RCC 7860 (cell line): ENCODE data around the gene ARID4B.
"Not testable (repeated sequence)": the region's sequence is repeated elsewhere in the genome, so short reads cannot be mapped to it uniquely, and the experiment has no call there.

ENCODE experiments used
- DNase-seq: peaks from one replicate; pipeline ENCODE4 v3.0.0-alpha.2; 2015; ENCODE audit warnings: low spot score
- FAIRE-seq: peaks from 2 replicates; lab custom pipeline; 2012; peaks lifted over from hg19 to GRCh38; lab: Jason Lieb, UNC

Gene ARID4B, protein sequence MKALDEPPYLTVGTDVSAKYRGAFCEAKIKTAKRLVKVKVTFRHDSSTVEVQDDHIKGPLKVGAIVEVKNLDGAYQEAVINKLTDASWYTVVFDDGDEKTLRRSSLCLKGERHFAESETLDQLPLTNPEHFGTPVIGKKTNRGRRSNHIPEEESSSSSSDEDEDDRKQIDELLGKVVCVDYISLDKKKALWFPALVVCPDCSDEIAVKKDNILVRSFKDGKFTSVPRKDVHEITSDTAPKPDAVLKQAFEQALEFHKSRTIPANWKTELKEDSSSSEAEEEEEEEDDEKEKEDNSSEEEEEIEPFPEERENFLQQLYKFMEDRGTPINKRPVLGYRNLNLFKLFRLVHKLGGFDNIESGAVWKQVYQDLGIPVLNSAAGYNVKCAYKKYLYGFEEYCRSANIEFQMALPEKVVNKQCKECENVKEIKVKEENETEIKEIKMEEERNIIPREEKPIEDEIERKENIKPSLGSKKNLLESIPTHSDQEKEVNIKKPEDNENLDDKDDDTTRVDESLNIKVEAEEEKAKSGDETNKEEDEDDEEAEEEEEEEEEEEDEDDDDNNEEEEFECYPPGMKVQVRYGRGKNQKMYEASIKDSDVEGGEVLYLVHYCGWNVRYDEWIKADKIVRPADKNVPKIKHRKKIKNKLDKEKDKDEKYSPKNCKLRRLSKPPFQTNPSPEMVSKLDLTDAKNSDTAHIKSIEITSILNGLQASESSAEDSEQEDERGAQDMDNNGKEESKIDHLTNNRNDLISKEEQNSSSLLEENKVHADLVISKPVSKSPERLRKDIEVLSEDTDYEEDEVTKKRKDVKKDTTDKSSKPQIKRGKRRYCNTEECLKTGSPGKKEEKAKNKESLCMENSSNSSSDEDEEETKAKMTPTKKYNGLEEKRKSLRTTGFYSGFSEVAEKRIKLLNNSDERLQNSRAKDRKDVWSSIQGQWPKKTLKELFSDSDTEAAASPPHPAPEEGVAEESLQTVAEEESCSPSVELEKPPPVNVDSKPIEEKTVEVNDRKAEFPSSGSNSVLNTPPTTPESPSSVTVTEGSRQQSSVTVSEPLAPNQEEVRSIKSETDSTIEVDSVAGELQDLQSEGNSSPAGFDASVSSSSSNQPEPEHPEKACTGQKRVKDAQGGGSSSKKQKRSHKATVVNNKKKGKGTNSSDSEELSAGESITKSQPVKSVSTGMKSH (N-terminal part only)

DNA sequence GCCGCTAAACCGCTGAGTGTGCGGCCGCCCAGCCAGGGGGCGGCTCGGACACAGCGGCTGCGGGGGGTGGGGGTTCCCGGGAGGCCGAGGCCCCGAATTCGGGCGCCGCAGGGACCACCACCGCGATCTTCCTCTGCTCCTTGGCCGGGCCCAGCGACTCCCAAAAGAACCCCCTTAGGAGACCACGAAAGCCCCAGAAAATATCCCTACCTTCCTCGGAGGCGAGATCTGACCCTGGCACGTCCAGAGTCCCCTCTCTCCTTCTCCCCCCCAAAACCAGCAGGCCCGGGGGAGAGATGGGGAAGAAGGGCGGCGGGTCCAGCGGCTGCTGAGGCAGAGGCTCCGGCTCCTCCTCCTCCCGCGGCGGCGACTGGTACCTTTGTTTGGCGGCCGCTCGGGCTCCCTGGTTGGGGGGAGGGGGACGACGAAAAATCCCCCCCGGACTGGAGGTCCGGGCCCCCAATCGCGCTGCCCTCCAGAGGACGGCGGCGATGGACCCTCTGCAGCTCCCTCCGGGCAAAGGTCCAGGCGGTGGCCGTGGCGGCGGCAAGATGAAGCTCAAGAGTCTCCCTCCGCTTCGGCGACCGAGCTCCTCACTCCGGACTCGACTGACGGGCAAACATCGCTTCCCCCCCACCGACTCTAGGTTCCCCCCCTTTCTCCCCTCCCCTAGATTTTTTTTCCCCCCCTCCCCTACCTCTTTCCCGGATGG is at the start of gene ARID4B:
TSS of gene ARID4B (minus strand) at position 621 of the 712 bp plus-strand sequence. CDS start 1,260 bp downstream, outside the sequence.
- FAIRE-seq (no peak), DNase-seq (peak; percentile 21)

DNA sequence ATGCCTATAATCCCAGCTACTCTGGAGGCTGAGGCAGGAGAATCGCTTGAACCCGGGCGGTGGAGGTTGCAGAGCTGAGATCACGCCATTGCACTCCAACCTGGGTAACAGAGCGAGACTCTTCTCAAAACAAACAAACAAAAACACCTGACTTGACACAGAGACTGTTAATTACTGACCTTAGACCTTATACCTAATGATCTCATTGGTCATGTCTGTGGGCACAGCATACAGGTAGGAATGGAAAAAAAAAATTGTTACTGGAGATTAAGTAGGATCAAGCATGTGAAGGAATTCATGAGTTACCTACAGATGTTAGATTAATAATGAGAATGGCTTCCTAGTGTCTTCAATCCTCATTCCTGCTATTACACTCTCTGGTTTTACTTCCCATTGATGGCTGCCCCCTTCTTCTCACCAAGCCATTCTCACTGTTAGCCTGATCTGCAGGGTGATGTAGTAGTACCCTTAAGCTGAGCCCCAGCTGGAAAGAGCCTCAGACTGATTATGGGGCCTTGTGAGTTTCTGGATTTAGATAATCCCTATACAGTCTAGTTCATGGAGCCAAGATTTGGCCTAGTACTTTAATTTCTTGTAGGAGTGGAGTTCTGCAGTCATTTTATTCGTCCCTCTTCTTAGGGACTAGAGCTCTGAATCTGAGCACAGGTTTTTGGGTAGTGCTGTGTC is 48.1 kb upstream of the ARID4B start:
- FAIRE-seq (no peak), DNase-seq (no peak)

DNA sequence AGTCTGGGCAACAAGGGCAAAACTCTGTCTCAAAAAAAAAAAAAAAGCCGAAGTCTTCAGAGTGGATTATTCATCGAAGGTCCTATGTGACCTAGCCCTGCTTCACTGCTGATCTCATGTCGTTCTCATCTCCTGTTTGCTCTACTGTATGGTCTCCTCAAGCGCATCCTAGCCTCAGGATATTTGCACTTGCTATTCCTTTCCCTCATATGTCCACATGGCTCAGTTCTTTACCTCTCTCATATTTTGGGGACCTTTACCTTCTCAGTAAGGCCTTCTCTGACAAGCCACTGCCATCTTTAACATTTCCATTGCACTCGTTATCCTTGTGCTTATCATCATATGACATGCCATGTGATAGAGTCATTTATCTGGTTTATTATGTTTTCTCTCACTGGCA is 41.8 kb upstream of the ARID4B start:
- FAIRE-seq, result no peak

DNA sequence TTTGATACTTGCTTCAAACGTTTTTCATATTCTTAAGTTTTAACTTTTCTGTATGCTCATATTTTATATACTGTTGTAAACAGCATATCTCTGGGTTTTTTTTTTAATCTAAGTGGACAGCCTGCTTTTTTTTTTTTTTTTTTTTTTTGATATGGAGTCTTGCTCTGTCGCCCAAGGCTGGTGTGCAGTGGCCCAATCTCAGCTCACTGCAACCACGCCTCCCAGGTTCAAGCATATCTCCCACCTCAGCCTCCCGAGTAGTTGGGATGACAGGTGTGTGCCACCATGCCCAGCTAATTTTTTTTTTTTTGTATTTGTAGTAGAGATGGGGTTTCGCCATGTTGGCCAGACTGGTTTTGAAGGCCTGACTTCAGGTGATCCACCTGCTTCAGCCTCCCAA is 40.4 kb upstream of the ARID4B start:
- DNase-seq (no peak), FAIRE-seq (no peak)

More for the DNA sequence above, 41.8 kb upstream of the ARID4B start:
- DNase-seq, result no peak

DNA sequence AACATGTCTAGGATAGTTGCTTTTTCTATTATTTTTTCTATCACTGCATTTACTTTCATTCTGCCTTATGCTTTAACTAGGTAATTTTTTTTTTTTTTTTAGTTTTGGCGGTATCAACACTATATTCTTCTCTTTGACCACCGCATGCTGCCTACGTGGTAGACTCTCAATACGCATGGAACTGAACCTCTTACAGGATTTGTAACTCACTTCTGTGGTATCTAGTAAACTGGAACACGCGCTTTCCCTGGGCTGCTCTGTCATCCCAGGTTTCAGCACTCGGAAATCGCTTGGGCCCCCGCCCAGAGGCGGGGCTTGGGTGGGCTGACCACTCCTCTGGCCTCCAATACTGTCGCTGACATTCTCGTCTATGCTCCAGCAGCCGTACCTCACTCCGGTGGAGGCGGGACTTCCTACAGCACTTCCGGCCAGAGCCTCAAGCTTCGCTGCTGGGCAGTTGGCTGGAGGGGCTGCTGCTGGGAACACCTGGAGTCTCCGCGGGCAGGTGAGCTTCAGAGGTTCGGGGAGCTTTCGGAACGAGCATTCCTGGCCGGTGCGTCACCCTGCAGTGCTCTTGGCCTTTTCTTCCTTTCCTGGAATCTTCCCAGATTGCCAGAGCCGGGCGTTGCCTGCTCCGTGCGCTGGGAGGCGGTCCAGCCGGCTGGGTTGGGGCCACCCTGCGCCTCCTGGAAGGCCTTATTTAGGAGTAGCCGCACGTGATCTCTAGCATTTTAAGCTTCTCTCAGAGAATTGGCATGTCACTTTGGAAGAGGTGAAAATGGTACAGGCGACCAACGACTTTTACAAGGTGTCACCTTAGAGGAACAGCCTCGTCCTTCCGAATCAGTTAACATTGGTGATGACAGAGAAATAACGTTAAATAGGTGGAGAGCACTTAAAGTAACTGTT is 39.3 kb upstream of the ARID4B start, which contains the start of gene TBCE:
TSS of gene TBCE (plus strand) at position 428 of the 909 bp plus-strand sequence. CDS start 12,623 bp downstream, outside the sequence.
- FAIRE-seq (peak; percentile 95), DNase-seq (peak; percentile 96)

DNA sequence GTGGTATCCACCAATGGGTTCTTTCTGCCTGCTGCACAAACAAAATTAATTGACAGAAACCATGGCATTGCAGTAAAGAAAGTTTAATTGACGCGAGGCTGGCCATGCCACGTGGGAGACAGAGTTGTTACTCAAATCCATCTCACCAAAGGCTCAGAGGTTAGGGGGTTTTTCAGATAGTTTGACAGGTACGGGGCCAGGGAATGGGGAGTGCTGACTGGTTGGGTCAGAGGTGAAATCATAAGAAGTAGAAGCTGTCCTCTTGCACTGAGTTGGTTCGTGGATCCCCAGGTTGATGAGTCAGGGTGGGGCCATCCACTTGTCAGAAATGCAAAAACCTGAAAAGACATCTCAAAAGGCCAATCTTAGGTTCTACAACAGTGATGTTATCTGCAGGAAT is 38.3 kb upstream of the ARID4B start:
- DNase-seq (no peak), FAIRE-seq (no peak)

DNA sequence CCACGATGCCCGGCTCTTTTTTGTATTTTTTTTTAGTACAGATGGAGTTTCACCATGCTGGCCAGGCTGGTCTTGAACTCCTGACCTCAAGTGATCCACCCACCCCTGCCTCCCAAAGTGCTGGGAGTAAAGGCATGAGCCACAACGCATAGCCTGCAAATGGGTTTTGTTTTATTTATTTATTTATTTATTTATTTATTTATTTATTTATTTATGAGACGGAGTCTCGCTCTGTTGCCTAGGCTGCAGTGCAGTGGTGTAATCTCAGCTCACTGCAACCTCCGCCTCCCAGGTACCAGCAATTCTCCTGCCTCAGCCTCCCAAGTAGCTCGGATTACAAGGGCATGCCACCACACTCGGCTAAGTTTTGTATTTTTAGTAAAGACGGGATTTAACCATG is 36.2 kb upstream of the ARID4B start:
- DNase-seq, FAIRE-seq: not testable (repeated sequence)

DNA sequence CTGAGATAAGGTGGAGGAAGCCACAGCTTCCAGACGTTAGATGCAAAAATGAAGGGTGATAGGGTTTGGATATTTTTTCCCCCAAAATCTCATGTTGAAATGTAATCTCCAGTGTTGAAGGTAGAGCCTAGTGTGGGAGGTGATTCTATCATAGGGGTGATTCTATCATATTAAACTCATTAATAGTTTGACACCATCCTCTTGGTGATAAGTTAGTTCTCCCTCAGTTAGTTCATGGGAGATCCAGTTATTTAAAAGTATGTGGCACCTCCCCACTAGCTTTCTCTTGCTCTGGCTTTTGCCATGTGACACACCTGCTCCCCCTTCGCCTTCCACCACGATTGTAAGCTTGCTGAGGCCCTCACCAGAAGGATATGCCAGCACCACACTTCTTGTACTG is 30.9 kb upstream of the ARID4B start:
- FAIRE-seq (no peak), DNase-seq (no peak)

DNA sequence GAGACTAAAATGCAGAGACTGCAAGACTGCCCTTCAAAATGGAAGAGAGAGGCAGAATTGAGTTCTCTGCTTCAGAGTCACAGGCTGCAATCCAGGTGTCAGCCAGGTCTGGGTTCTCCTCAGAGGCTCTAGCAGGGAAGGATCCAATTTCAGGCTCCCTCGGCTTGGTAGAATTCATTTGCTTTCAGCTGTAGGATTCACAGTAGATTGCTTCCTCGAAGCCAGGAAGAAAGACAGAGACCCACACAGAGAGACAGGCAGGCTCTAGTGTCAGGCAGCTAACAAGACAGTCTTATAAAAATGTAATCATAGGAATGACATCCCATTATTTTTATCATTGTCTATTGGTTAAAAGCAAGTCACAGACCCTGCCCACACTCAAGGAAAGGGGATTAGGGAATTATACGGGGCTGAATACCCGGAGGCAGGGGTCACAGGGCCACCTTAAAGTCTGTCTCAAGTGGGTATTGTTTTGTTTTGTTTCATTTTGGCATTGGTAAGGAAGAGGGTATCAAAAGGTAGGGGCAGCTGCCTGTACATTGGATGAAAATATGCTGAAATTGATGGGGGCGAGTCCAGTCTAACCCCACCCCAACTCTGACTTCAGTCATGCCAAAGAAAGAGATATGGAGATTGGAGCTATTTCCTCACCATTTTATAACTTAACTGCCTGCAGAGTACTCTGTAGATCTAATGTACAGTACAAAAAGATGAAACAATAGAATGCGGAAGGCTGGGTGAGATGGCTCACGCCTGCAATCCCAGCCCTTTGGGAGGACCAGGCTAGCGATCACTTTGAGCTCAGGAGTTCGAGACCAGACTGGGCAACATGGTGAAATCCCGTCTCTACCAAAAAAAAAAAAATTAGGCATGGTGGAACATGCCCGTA is 29.8 kb upstream of the ARID4B start:
- DNase-seq (no peak), FAIRE-seq (no peak)

DNA sequence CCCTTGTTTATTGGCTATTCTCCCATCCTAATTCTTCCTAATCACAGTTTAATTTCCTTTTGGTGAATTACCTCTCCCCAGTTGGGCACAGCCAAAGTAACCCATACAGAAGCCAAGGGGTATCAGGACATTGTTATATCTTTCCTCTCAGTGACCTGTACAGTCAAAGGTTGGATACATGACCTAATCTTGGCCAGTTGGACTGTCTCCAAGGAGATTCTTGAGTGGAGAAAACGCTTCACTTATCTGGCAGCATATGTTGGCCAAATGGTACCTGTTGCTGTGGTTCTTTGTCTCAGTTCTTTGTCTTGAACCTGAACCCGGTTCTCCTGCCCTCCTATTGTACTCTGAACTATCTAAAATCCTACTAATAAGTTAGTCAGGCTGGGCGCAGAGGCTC is 23.9 kb upstream of the ARID4B start:
- DNase-seq, result no peak
- no peak for FAIRE-seq

DNA sequence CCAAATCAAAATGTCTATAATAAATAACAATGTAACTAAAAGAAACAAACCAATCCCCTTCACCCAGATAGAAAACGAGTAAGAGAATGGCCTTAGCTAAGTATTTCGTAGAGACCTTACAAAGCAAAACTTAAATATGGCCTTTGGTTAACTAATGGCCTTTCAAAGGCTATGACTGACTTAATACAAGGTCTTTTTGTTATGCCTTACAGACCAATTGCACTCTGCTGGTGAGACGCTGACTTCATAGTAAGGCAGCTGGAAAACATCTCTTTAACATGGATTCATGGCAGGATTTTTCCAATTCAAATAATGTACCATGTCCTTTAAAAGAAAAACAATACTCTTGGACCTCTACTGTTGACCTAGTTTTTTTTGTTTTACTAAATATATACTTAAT is 23.5 kb upstream of the ARID4B start:
- FAIRE-seq (no peak), DNase-seq (no peak)

DNA sequence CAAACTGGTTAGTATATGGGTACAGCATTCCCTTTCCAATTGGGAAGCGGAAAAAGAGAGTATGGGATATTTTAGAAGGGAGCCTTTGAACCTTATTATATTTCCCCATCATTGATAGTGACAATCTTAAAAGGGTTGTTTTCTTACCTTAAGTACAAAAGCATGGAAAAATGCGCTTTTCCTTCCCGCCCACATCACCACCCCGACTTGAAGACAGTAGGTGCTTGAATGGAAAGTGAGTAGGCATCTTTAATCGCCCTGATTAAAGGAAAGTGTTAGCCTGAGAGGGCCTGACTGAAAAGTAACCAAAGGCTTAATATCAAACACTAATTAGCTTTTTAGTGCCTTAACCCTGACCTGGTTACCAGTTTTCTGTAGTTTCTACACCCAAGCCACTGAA is 15.7 kb upstream of the ARID4B start:
- FAIRE-seq, result no peak

DNA sequence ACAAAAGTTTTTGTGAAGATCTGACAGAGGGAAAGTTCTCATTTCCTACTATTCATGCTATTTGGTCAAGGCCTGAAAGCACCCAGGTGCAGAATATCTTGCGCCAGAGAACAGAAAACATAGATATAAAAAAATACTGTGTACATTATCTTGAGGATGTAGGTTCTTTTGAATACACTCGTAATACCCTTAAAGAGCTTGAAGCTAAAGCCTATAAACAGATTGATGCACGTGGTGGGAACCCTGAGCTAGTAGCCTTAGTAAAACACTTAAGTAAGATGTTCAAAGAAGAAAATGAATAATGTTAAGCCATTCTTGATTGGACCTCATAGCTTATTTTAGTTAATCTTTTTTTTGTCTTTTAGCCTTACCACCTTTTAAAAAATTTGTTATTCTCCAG is 14.5 kb upstream of the ARID4B start:
- DNase-seq, result no peak
- no peak for FAIRE-seq

More for the DNA sequence above, 15.7 kb upstream of the ARID4B start:
- no peak for DNase-seq

DNA sequence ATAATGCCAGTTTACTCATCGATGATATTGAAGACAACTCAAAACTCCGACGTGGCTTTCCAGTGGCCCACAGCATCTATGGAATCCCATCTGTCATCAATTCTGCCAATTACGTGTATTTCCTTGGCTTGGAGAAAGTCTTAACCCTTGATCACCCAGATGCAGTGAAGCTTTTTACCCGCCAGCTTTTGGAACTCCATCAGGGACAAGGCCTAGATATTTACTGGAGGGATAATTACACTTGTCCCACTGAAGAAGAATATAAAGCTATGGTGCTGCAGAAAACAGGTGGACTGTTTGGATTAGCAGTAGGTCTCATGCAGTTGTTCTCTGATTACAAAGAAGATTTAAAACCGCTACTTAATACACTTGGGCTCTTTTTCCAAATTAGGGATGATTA is 14.1 kb upstream of the ARID4B start:
- FAIRE-seq, result no peak
- DNase-seq, result no peak

DNA sequence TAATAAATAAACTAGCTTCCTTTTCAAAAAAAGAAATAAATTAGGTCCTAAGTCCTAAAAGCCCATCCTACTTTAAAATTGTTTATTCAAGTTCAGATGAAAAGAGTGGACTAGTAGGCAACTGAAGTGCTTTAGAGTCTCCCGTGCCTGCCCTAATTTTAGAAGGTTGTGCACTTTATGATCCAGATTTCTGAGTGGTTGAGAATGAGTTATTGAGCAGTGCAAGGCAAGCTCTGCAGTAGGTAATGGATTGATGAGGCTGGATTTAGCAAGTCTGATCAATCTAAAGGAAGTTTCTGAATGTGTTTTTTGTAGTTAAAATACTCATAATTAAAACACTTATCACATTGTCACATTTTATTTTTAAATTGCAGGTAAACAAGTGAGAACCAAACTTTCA is 13.4 kb upstream of the ARID4B start:
- no peak for FAIRE-seq
- no peak for DNase-seq

DNA sequence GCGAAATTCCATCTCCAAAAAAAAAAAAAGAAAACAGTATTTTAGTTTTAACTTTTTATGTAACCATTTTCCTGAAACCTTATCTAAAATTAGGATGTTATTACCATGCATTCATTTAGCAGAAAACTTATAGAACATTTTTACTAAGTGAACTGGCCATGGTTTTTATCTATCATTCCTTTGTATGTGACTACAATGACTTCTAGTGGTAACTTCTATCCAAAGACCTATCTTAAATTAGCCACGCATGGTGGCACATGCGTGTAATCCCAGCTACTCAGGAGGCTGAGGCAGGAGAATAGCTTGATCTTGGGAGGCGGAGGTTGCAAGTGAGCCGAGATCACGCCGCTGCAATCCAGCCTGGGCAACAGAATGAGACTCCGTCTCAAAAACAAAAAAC is 11.8 kb upstream of the ARID4B start:
- DNase-seq, result no peak
- no peak for FAIRE-seq

DNA sequence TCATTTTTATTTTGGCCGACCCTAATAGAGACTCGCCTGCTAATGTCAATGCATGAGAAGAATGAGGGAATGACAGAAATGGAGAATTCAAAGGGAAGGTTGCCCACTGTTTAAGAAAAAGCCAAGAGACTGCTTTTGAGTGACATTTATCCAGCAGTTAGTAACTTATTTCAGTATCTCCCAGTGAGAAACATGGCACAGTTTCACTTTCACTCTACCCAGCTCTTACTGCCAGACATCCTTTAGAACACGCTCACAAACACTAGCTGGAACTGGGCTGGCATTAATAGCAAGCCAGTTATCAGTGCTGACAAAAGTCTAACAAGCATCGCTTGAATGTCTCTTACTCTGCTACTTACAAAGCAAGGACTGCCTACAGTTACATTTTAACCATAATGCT is 8.9 kb upstream of the ARID4B start:
- DNase-seq, result no peak
- FAIRE-seq, result no peak

DNA sequence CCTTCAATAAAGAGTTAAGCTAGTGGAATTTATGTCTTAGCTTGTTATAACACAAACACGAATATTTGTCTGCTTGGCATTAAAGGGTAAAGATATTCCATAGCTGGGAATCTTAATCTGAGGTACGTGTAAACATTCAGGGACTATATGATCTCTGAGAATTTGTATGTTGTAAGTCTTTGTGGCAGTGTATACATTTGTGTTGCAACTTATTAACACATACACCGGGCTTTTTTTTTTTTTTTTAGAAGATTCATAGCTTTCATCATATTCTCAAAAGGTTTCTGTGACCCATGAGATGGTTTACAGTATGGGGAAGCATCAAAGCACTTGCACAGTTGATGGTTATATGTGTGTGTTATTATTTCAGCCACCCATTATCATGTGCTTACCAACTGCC is 3.4 kb upstream of the ARID4B start:
- DNase-seq (no peak), FAIRE-seq (no peak)
